ENCODE data around the gene PTPRT.

Gene PTPRT

DNA sequence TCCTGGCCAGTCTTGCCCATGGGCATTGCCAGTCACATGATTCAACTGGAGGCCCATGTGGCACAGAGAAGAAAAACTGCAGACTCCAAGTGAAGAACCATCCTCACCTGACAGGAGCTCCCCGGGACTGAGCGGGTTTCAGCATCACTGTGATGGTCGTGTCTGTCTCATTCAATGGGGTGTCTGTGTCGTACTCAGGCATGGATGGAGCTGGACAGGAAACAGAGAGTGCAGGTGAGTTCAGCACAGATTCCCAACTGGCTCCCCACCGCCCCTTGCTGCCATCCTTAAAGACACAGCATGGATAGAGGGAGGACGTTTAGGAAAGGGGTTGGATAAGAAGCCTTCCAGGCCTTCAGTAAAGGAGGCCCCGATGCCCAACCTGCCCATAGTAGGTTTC, 839.2 kb downstream of the PTPRT start:
- DNase-seq: no peak

GRCh38 chr20:42346189-42347170, 843.2 kb downstream of the PTPRT start:
- no peak for DNase-seq

- DNase-seq: no peak
Measured at GRCh38 chr20:42341654-42342053, 848.1 kb downstream of the PTPRT start.

GRCh38 chr20:42340368-42340767, 849.3 kb downstream of the PTPRT start:
- no peak for DNase-seq

- DNase-seq: no peak
Measured at GRCh38 chr20:42338294-42339201, 851.2 kb downstream of the PTPRT start.

GRCh38 chr20:42336576-42336975, 853.1 kb downstream of the PTPRT start:
- DNase-seq: no peak

GRCh38 chr20:42319252-42320013, 870.3 kb downstream of the PTPRT start:
- DNase-seq: no peak

GRCh38 chr20:42313704-42314103, 876.0 kb downstream of the PTPRT start:
- DNase-seq: no peak

- DNase-seq: no peak
Measured at GRCh38 chr20:42309050-42309449, 880.7 kb downstream of the PTPRT start.

GRCh38 chr20:42308171-42308570, 881.5 kb downstream of the PTPRT start:
- DNase-seq: no peak

- DNase-seq: no peak
Measured at GRCh38 chr20:42295592-42295991, 894.1 kb downstream of the PTPRT start.

DNA sequence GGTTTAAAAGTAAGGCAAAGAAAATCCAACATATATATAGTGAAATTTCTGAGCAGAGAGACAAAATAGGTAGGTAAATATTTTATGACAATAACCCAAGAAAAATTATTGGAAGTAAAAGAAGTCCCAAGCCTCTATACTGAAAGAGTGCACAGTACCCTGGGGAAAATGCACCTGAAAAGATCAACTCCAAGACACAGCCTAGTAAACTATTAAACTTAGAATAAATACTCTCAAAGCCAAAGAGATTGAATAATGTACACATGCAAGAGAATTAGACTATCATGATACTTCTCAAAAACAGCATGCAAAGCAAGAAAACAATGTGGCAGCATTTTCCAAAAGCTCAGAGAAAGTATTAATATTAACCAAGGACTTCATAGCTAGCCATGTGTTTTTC, 894.7 kb downstream of the PTPRT start:
- no peak for DNase-seq

- no peak for DNase-seq
Measured at GRCh38 chr20:42281801-42282200, 907.9 kb downstream of the PTPRT start.

GRCh38 chr20:42276718-42277602, 912.7 kb downstream of the PTPRT start:
- DNase-seq: no peak

GRCh38 chr20:42274986-42275385, 914.7 kb downstream of the PTPRT start:
- DNase-seq: no peak

GRCh38 chr20:42272516-42272915, 917.2 kb downstream of the PTPRT start:
- DNase-seq: no peak

DNA sequence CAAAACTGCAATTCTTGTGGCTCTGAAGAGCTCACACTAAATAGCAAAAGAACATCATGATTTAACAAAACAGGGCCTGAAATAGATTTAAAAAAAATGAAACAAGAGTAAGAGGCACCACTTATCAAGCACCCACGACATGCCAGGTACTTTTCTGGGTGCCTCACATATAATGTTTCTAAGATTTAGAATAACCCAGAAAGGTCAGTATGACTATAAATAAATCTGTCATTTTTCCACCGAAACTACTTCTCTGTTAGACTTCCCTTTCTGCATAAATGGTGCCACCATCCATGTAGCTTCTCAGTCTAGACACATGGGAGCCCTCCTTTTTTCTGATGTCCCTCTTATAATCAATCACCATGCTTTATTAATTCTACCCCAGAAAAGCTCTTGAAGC, 919.2 kb downstream of the PTPRT start:
- no peak for DNase-seq

- no peak for DNase-seq
Measured at GRCh38 chr20:42267793-42268384, 921.8 kb downstream of the PTPRT start.

GRCh38 chr20:42261766-42262270, 927.9 kb downstream of the PTPRT start:
- no peak for DNase-seq

DNA sequence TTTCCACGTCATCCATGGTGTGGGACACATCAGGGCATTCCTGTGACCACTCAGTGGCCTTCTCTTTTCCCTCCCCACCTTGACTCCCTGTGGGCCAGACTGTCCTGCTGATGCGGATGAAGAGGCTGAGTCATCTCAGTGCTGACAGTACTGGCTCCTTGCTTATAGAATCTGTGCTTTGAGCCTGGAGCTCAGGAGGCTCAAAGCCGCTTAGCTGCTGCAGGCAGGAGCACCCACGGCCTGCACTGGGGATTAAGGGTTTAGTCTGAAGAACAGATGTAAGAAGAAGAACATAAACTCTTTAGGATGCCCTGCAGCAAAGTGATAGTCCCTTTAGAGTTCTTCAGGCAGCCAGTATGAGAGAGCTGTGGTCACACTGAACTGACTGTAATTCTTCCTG, 929.5 kb downstream of the PTPRT start:
- no peak for DNase-seq

DNA sequence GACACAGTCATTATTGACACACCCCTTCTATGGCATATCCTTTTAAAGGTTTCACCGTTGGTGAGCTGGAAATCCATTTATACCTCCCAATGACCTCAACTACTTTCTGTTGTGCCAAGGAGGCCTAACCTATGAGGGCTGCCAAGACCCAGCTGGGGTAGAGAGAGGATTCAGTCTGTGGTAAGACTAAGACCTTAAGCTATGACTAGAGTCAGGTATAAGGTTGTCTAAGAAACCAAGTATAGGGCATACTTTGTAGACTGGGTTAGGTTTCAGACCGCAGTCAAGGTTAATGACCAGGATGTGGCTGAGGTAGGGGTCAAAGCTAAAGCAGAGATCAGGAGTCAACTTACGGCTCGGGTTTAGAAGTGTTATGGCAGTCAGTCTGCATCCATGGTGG, 930.3 kb downstream of the PTPRT start:
- DNase-seq: no peak

Measured in T-helper 2 cell (primary cell).